Jurkat, Clone E6-1 (cell line): ENCODE results near the gene EXOC4.

Experiments used
- DNase-seq: peaks from one replicate; pipeline ENCODE4 v3.0.0-alpha.2; 2011; ENCODE audit warnings: low read depth, low spot score
- H3K4me3 ChIP-seq: 2 replicates; pipeline ENCODE4 v1.5.1; 2011; ENCODE audit warnings: mild to moderate bottlenecking, low read length, control low read depth, moderate library complexity

Gene EXOC4

GRCh38 chr7:133545618-133546017 is 292.7 kb downstream of the EXOC4 start:
- no peak for DNase-seq
- H3K4me3 ChIP-seq: no peak overlapping the region

- DNase-seq: no peak
- H3K4me3 ChIP-seq: no peak overlapping the region
Observed at GRCh38 chr7:133547981-133548380, 295.1 kb downstream of the EXOC4 start.

GRCh38 chr7:133549633-133550032 is 296.8 kb downstream of the EXOC4 start:
- DNase-seq: no peak
- no peak overlapping the region for H3K4me3 ChIP-seq

DNA sequence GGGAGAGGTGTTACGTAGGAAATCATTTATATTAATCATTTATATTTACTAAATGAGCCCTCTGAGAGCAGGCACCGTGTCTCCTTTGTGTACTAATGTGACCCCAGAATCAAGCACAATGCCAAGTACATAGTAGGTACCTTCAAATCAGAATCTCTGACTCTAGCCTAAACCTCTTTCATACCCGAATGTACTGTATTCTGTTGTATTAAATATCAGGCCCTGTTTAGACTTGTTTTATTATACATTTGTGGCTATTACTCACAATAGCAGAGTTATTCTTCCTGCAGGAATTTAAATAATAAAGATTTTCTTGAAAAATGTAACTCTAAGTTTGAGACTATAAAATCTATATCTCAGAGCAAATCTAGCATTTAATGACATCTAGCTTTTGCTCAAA is 297.3 kb downstream of the EXOC4 start:
- DNase-seq: no peak
- H3K4me3 ChIP-seq: no peak overlapping the region

- DNase-seq: no peak
- H3K4me3 ChIP-seq: no peak overlapping the region
Observed at GRCh38 chr7:133550811-133551210, 297.9 kb downstream of the EXOC4 start.

DNA sequence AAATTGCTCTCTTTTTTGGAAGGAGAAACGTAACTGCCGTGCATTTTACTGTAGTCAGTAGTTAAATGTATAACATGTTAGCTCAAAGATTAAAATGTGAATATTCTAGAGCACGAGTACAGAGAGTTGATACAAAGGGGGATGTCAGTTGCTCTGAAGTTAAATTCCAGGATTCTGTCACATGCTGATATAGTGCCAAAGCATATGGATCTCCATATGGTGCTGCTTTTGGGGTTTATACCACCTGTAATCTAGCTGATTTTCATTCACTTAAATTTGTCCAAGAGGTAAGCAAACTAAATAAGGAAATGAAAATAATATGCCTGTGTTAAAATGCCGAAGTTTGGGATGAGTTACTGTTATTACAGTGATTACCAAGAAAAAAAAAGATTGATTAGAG is 298.6 kb downstream of the EXOC4 start:
- DNase-seq: no peak
- H3K4me3 ChIP-seq: no peak overlapping the region

DNA sequence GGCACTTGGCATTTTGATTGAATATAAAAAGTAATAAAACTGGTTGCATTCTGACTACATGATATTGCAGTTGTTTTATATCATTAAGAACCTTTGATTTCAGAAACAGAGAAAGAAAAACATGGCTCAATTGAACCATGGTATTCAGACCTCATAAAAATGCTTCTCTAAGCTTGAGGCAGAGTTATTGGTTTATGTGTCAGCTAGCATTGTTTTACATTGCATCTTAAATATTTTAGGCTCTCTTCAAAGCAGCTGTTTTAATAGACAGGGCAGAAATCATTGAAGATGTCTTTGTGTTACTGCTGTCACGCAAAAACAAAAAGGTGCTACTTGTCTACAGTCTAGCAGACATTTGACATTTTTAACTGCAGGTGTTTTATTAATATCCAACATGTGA is 299.2 kb downstream of the EXOC4 start:
- DNase-seq: no peak
- H3K4me3 ChIP-seq: no peak overlapping the region

DNA sequence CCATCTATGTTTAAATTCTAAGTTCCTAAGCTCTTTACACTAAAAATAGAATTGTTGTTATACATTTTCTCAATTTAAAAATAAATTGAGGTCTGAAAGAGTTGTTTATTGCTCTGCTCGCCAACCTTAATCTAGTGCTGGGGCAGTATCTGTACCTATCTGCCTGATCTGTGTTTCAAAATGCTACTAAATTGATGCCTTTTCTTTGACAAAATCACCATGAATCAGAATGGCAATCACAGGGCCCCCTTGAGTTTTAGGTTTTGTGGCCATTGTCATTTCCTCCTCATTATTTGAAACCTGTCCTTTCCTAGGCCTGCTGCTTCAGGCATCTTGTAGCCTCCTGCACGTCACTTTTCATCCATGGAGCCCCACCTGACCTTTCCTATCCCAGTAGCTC is 301.5 kb downstream of the EXOC4 start:
- no peak for DNase-seq
- no peak overlapping the region for H3K4me3 ChIP-seq

- DNase-seq: no peak
- no peak overlapping the region for H3K4me3 ChIP-seq
Observed at GRCh38 chr7:133556048-133556447, 303.2 kb downstream of the EXOC4 start.

DNA sequence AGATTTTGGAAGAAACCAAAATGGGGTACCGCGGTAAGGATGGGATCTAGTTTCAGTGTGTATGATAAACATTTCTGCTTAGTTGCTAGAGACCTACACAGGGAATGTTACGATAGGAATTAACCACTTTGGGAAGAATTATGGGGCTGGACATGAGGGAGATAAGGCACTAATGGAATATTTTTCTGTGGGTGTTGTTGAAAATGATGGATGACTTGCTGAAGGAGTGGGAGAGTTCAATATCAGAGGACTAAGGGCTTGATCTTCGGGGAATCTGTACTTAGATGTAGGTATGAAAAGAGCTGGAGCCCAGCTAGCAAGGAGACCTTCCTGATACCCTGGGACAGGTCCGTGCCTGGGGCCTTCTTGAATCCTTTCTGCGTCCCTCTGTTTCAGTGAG is 303.7 kb downstream of the EXOC4 start:
- no peak for DNase-seq

GRCh38 chr7:133560900-133561299 is 308.0 kb downstream of the EXOC4 start:
- no peak overlapping the region for H3K4me3 ChIP-seq
- no peak for DNase-seq

More for the DNA sequence above, 303.7 kb downstream of the EXOC4 start:
- no peak overlapping the region for H3K4me3 ChIP-seq

GRCh38 chr7:133561396-133561795 is 308.5 kb downstream of the EXOC4 start:
- no peak for DNase-seq

DNA sequence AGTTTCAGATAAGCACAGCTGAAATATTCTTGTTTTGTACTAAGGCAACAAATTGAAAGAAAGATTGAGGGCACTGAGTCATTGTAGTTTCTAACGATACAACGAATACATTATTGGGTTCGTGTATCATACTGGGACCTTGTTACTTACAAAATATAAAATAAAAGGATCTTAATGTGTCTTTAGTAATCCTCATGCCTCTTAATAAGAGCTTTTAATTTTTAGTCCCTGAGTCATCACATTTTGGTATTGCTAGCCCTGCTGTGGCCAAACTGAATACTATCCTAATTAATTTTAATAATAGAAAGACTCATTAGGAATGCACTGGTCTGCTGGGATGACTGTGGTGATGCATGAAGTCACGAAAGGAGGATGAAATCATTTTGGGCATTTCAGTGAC is 309.7 kb downstream of the EXOC4 start:
- H3K4me3 ChIP-seq: no peak overlapping the region
- no peak for DNase-seq

More at GRCh38 chr7:133561396-133561795, 308.5 kb downstream of the EXOC4 start:
- no peak overlapping the region for H3K4me3 ChIP-seq

DNA sequence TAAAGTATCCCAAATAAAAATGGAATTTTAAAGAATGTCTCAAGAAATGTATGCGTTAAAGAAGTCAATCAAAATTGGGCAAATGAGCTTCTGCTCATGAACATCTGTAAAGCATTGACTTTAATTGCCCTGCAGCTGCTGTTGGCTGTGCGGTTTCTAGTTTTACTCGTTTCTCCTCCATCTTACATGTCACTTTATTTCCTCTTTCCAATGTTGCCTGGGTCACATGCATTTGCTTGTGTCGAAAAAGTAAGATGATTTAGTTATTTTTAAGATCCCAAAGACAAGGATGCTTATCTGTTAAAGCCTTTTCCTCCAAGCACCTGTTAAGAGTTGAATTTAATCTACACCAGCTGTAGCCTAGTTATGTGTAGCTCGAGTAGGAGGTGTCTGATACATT is 310.4 kb downstream of the EXOC4 start:
- no peak overlapping the region for H3K4me3 ChIP-seq
- DNase-seq: no peak

GRCh38 chr7:133564484-133564883 is 311.6 kb downstream of the EXOC4 start:
- no peak for DNase-seq
- H3K4me3 ChIP-seq: no peak overlapping the region

DNA sequence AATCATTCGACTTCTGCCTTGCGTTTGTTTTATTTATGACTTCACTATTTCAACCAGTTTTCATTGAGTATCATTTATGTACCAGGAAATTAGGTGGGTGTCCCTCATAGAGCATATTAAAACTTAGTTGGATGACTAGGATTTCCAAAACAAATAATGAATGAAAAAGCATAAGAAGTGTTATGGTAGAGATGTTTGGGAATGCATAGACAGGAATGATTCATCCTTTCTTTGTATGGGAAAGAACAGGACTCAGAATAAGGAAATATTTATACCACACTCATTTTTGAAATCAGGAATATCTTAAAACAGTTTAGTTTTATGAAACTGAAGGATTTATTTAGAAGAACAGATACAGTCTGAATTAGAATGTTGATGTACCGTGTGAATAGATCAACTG is 315.7 kb downstream of the EXOC4 start:
- H3K4me3 ChIP-seq: no peak overlapping the region
- DNase-seq: no peak

- H3K4me3 ChIP-seq: no peak overlapping the region
- no peak for DNase-seq
Observed at GRCh38 chr7:133570321-133570720, 317.4 kb downstream of the EXOC4 start.

GRCh38 chr7:133571076-133571475 is 318.2 kb downstream of the EXOC4 start:
- no peak for DNase-seq
- H3K4me3 ChIP-seq: no peak overlapping the region

DNA sequence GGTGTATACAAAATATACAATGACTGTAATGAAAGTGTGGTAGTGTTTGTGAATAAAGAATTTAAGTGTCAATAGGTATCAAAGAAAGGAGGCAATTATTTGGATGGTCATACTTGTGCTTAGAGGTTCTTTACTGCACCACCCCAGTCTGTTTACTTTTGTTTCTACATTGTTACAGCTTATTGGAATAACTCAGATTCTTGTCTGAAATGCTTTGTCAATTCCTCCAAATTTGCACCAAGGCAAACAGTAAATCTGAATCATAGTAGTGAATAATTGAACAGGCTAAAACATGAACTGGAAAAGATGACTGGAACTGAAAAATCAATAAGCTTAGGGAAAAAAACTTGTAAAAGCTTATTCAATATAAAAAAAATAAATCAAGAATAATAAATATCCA is 319.2 kb downstream of the EXOC4 start:
- H3K4me3 ChIP-seq: no peak overlapping the region
- no peak for DNase-seq

DNA sequence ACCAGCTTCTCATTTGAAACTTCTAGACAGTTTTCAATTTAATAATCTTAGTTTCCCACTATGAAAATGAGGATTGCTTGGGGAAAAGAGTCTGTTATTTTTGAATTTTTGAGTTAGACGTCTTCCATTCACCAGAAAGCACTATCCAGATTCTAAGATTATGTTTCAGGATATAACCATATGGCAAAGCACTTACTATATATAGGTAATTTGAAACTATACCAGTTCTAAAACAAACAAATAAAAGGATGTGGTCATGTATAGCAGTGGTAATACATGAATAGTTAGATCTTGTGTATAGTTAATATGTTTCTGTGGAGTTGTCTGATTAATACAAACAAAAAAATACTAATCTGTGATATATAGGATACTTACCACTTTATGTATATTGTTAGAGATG is 320.0 kb downstream of the EXOC4 start:
- DNase-seq: no peak
- no peak overlapping the region for H3K4me3 ChIP-seq

DNA sequence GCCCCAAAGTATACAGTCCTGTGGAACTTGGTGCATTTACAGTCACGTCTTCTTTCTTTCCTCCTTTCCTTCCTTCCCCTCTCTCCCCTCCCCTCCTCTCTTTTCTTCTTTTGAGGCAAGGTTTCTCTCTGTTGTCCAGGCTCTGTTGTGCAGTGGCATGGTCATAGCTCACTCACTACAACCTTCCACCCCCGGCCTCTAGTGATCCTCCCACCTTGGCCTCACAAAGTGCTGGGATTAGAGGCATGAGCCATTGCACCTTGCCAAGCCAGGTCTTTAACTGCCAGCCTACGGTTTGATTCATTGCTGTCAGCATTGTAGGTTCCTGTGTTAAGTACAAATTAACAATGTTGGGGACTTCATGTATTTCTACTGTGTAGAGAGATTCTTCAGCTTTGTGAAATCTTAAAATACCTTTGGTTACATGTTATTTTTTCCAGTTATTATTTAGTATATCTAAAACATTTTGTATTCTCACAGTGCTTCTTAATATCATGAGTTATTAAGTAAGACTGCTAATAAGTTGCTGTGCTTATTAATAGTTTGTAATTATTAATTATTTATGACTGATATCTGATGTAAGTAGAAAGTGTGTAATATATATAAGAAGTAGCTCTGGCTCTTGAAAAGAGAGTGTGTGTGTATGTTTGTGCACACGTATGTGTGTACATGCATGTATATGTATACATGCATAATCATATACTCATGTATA is 320.8 kb downstream of the EXOC4 start:
- no peak overlapping the region for H3K4me3 ChIP-seq
- DNase-seq: no peak
